HCT116 (cell line): ENCODE measurements around the gene GIT2. TPM values are rescaled to one million over a fixed set of nuclear protein-coding genes. Genes with fewer than 3 reads are reported as not detected.

Experiments
- ATAC-seq: fragments of 200-7000 bp; cut with Tn5 transposase; 2 replicates; pipeline ENCODE4 v1.9.1; 2020; ENCODE audit warnings: mild to moderate bottlenecking, moderate library complexity
- BruUV-seq: library from RNA; stranded (reverse); fragments of 400-500 nt; replicated peaks from 2 replicates; lab custom pipeline; 2021; lab: Mats Ljungman, UMichigan
- CTCF ChIA-PET: fragments of 300-600 bp; sonication (Branson Sonifier 250); formaldehyde crosslinking; loops from one replicate; lab custom pipeline; 2021; ENCODE audit warnings: antibody characterized with exemption; lab: Charles Lee
- POLR2A ChIA-PET: fragments of 300-600, 350-600 bp; sonication (Branson Sonifier 250); formaldehyde crosslinking; loops from one replicate; lab custom pipeline; 2021; ENCODE audit warnings: antibody characterized with exemption; lab: Charles Lee
- RAD21 ChIA-PET, 2 experiments: fragments of 300-600 bp; sonication (Branson Sonifier 250); formaldehyde crosslinking; loops; one replicate each; lab custom pipeline; 2023; ENCODE audit warnings: low total read pairs in 2 of 2; ENCODE audit not compliant: uncharacterized antibody in 2 of 2, unreplicated experiment in 2 of 2, low non-redundant PET in 1 of 2; lab: Charles Lee
- DNase-seq: peaks from one replicate; pipeline ENCODE4 v3.0.0-alpha.2; 2010; ENCODE audit warnings: low read depth, low spot score
- H2AFZ ChIP-seq: fragments of 200-600 bp; shearing (Covaris generic), sonication (generic); 2 replicates; pipeline ENCODE4 v1.6.1; 2017; ENCODE audit warnings: low read depth, mixed run types, mixed read lengths, antibody characterized with exemption, low read length; ENCODE audit not compliant: poor library complexity, severe bottlenecking
- H3K27ac ChIP-seq: 2 replicates; pipeline ENCODE4 v1.5.1; 2012; ENCODE audit warnings: low read depth, low read length
- H3K27me3 ChIP-seq: fragments of 200-600 bp; sonication (generic); 2 replicates; pipeline ENCODE4 v1.6.1; 2016; ENCODE audit warnings: mixed run types, low read length, mixed read lengths; ENCODE audit not compliant: insufficient read depth
- H3K36me3 ChIP-seq, 2 experiments: fragments of 200-500 bp in 1 of 2; fragments of 200-600 bp in 1 of 2; sonication (Bioruptor generic) in 1 of 2; sonication (generic) in 1 of 2; 2 replicates each; pipeline versions ENCODE4 v1.5.1 to v1.6.1; 2014 to 2016; ENCODE audit warnings: low read length in 2 of 2, inconsistent platforms in 1 of 2, mixed read lengths in 1 of 2, mixed run types in 1 of 2; ENCODE audit not compliant: insufficient read depth in 2 of 2, control insufficient read depth in 1 of 2
- H3K4me1 ChIP-seq, 2 experiments: fragments of 200-600 bp in 1 of 2; sonication (generic) in 1 of 2; 2 replicates each; pipeline versions ENCODE4 v1.5.1 to v1.6.1; 2012 to 2017; ENCODE audit warnings: low read length in 2 of 2, inconsistent platforms in 1 of 2, mild to moderate bottlenecking in 1 of 2, mixed read lengths in 1 of 2, mixed run types in 1 of 2, moderate library complexity in 1 of 2; ENCODE audit not compliant: insufficient read depth in 2 of 2, control insufficient read depth in 1 of 2
- H3K4me2 ChIP-seq: fragments of 200-600 bp; sonication (generic); 2 replicates; pipeline ENCODE4 v1.6.1; 2017; ENCODE audit warnings: mixed run types, low read length, mixed read lengths
- H3K4me3 ChIP-seq, 2 experiments: fragments of 200-600 bp in 1 of 2; sonication (generic) in 1 of 2; replicated peaks in 1 of 2; 2 replicates each; pipeline ENCODE4 v1.5.1; 2011 to 2016; ENCODE audit warnings: low read length in 2 of 2, control low read depth in 1 of 2, low read depth in 1 of 2, mild to moderate bottlenecking in 1 of 2, mixed read lengths in 1 of 2, mixed run types in 1 of 2
- H3K79me2 ChIP-seq: fragments of 200-600 bp; sonication (generic); 2 replicates; pipeline ENCODE4 v1.6.1; 2017; ENCODE audit warnings: mild to moderate bottlenecking, mixed run types, low read length, moderate library complexity, mixed read lengths; ENCODE audit not compliant: insufficient read depth
- H3K9ac ChIP-seq: fragments of 200-600 bp; sonication (generic); 2 replicates; pipeline ENCODE4 v1.6.1; 2016; ENCODE audit warnings: low read length, mixed read lengths
- H3K9me2 ChIP-seq: fragments of 200-600 bp; sonication (generic), shearing (Covaris generic); 2 replicates; pipeline ENCODE4 v1.6.1; 2017; ENCODE audit warnings: mixed run types, mild to moderate bottlenecking, moderate library complexity; ENCODE audit not compliant: insufficient read depth
- H3K9me3 ChIP-seq, 2 experiments: fragments of 200-500 bp in 1 of 2; fragments of 200-600 bp in 1 of 2; sonication (Bioruptor generic) in 1 of 2; sonication (generic) in 1 of 2; 2 replicates each; pipeline ENCODE4 v1.6.1; 2014 to 2017; ENCODE audit warnings: low read length in 2 of 2, mixed read lengths in 2 of 2, inconsistent platforms in 1 of 2, low read depth in 1 of 2, mild to moderate bottlenecking in 1 of 2, mixed run types in 1 of 2, moderate library complexity in 1 of 2; ENCODE audit not compliant: control insufficient read depth in 1 of 2, insufficient read depth in 1 of 2
- H4K20me1 ChIP-seq: fragments of 200-600 bp; sonication (generic), shearing (Covaris generic); 2 replicates; pipeline ENCODE4 v1.6.1; 2017; ENCODE audit warnings: mixed run types, mild to moderate bottlenecking, moderate library complexity; ENCODE audit not compliant: insufficient read depth
- ATF3 ChIP-seq: IDR thresholded peaks from 2 replicates; pipeline ENCODE4 v1.6.1; 2012
- CEBPB ChIP-seq: IDR thresholded peaks from 2 replicates; pipeline ENCODE4 v1.6.1; 2012; ENCODE audit warnings: low read depth
- EGR1 ChIP-seq: IDR thresholded peaks from 2 replicates; pipeline ENCODE4 v1.6.1; 2012; ENCODE audit warnings: low read depth
- ELF1 ChIP-seq: IDR thresholded peaks from 2 replicates; pipeline ENCODE4 v1.6.1; 2012; ENCODE audit warnings: low read depth, borderline replicate concordance
- EZH2 ChIP-seq: fragments of 200-600 bp; sonication (generic); IDR thresholded peaks from 2 replicates; pipeline ENCODE4 v1.6.1; 2017; ENCODE audit warnings: antibody characterized with exemption, mixed run types
- FOSL1 ChIP-seq: IDR thresholded peaks from 2 replicates; pipeline ENCODE4 v1.6.1; 2012; ENCODE audit warnings: low read depth
- POLR2AphosphoS5 ChIP-seq: IDR thresholded peaks from 2 replicates; pipeline ENCODE4 v1.6.1; 2011; ENCODE audit warnings: mild to moderate bottlenecking, low read depth, low read length, moderate library complexity
- REST ChIP-seq: IDR thresholded peaks from 2 replicates; pipeline ENCODE4 v1.6.1; 2012; ENCODE audit warnings: low read depth
- SRF ChIP-seq: IDR thresholded peaks from 2 replicates; pipeline ENCODE4 v1.6.1; 2012; ENCODE audit warnings: low read depth
- YY1 ChIP-seq: IDR thresholded peaks from 2 replicates; pipeline ENCODE4 v1.6.1; 2011; ENCODE audit warnings: low read length, low read depth, moderate library complexity, mild to moderate bottlenecking; ENCODE audit not compliant: insufficient replicate concordance; ENCODE audit errors: extremely low read depth
- ZBTB33 ChIP-seq: IDR thresholded peaks from 2 replicates; pipeline ENCODE4 v1.6.1; 2011; ENCODE audit warnings: mild to moderate bottlenecking, low read length, moderate library complexity; ENCODE audit not compliant: insufficient replicate concordance; ENCODE audit errors: extremely low read depth
- ZFX ChIP-seq: fragments of 450-650 bp; IDR thresholded peaks from 2 replicates; pipeline ENCODE4 v1.6.1; 2017
- intact Hi-C: fragments of 100-400 bp; cut with micrococcal nuclease; formaldehyde crosslinking; loops from 2 replicates; pipeline ENCODE4 v1.10.0; 2022
- total RNA-seq: library from RNA; stranded (reverse); gene quantifications from one replicate; pipeline ENCODE4 v1.2.1, GENCODE V29; 2021; ENCODE audit not compliant: unreplicated experiment
- TF ChIP-seq, protein P1 (sequence below), 3 experiments: fragments of 200-600 bp in 1 of 3; sonication (generic) in 1 of 3; IDR thresholded peaks in 2 of 3; conservative IDR thresholded peaks in 1 of 3; 2 replicates each; pipeline ENCODE4 v1.5.1; 2012 to 2017; ENCODE audit warnings: low read depth in 2 of 3, low read length in 2 of 3, antibody characterized with exemption in 1 of 3, borderline replicate concordance in 1 of 3, control low read depth in 1 of 3, mild to moderate bottlenecking in 1 of 3, mixed read lengths in 1 of 3, mixed run types in 1 of 3, moderate library complexity in 1 of 3; ENCODE audit not compliant: insufficient read depth in 1 of 3

GIT2 gene
- total RNA-seq, 1 experiment from 2014 or later = 21.5 TPM

- TF ChIP-seq REST (no peak), POLR2AphosphoS5 (no peak), CEBPB (no peak)
- TF ChIP-seq, protein P1, sequence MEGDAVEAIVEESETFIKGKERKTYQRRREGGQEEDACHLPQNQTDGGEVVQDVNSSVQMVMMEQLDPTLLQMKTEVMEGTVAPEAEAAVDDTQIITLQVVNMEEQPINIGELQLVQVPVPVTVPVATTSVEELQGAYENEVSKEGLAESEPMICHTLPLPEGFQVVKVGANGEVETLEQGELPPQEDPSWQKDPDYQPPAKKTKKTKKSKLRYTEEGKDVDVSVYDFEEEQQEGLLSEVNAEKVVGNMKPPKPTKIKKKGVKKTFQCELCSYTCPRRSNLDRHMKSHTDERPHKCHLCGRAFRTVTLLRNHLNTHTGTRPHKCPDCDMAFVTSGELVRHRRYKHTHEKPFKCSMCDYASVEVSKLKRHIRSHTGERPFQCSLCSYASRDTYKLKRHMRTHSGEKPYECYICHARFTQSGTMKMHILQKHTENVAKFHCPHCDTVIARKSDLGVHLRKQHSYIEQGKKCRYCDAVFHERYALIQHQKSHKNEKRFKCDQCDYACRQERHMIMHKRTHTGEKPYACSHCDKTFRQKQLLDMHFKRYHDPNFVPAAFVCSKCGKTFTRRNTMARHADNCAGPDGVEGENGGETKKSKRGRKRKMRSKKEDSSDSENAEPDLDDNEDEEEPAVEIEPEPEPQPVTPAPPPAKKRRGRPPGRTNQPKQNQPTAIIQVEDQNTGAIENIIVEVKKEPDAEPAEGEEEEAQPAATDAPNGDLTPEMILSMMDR (IDR thresholded peaks at IDR 0.05 in 2 of 3, conservative IDR thresholded peaks at IDR 0.05 in 1 of 3; ENCODE audit: borderline replicate concordance in 1 of 3, insufficient read depth in 1 of 3, low read depth in 2 of 3, low read length in 2 of 3) = no peak
These were observed 72.5 kb downstream of the GIT2 start (continued) for GRCh38 chr12:109923481-109924245.

DNA sequence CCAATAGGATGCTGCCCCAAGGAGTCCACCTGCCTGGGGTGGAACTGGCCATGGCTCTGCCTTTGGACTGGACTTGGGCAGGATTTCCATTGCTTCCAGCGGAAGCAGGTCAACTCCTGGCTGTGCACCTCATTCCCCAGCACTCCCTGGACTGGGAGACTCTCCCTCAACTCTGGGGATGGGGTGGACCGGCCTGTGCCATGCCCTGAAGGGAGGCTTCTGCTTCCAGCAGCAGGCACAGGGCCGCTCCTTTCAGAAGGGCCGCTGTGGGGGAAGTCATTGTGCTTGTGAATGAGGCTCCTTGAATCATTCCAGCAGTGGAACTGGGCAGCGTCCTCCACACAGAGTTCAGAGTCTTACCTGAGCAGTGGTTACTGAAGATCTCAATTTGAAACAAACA is 73.1 kb downstream of the GIT2 start:
- CTCF ChIA-PET = no interaction called here

More for the DNA sequence above, 73.1 kb downstream of the GIT2 start:
- no peak overlapping the region for H2AFZ ChIP-seq
- TF ChIP-seq ELF1 = no peak
- TF ChIP-seq ZBTB33 = no peak
- TF ChIP-seq YY1 = no peak
- TF ChIP-seq EGR1 = no peak
- no peak for TF ChIP-seq EZH2
- no peak for TF ChIP-seq ZFX
- TF ChIP-seq ATF3 = no peak
- no peak for TF ChIP-seq FOSL1
- TF ChIP-seq SRF = no peak
- ATAC-seq = no peak
- peaks cover 0 to 6% of the 10 kb centered on the region in 2 experiments; a peak in 1 of 4 replicates for H3K36me3 ChIP-seq
- H3K9ac ChIP-seq = no peak overlapping the region
- no peaks in the 10 kb centered on the region for H3K9me3 ChIP-seq
- ChIA-PET POLR2A (no interaction called here), RAD21 (no interaction called here)
- no peaks in the 10 kb centered on the region for H4K20me1 ChIP-seq
- no peak overlapping the region for H3K4me3 ChIP-seq
- H3K27ac ChIP-seq = no peak overlapping the region
- no peaks in the 10 kb centered on the region for H3K79me2 ChIP-seq
- no peak overlapping the region for H3K4me2 ChIP-seq
- H3K27me3 ChIP-seq = no peaks in the 10 kb centered on the region
- no TSS peak for BruUV-seq
- no peak for DNase-seq
- H3K4me1 ChIP-seq = no peaks in the 10 kb centered on the region
- intact Hi-C loops = no loop called here
- H3K9me2 ChIP-seq = no peaks in the 10 kb centered on the region
